MM.1S (cell line): Measurements from ENCODE around the gene NDUFAF2.

Experiments used
- DNase-seq: peaks from one replicate; pipeline ENCODE4 v3.0.0-alpha.2; 2015
- H2AFZ ChIP-seq: fragments of 300-600 bp; sonication (generic); 2 replicates; pipeline ENCODE4 v1.6.0; 2016; ENCODE audit warnings: antibody characterized with exemption, low read length
- H3F3A ChIP-seq: fragments of 300-600 bp; sonication (generic); 2 replicates; pipeline ENCODE4 v1.6.1; 2016; ENCODE audit warnings: mild to moderate bottlenecking, antibody characterized with exemption, low read length, moderate library complexity, mixed read lengths; ENCODE audit not compliant: insufficient read depth
- H3K27ac ChIP-seq: fragments of 300-600 bp; sonication (generic); 2 replicates; pipeline ENCODE4 v1.5.1; 2016; ENCODE audit warnings: mild to moderate bottlenecking, low read length
- H3K27me3 ChIP-seq: fragments of 300-600 bp; sonication (generic); replicated peaks from 2 replicates; pipeline ENCODE4 v1.6.0; 2016; ENCODE audit warnings: low read length; ENCODE audit not compliant: insufficient read depth
- H3K36me3 ChIP-seq: fragments of 300-600 bp; sonication (generic); replicated peaks from 2 replicates; pipeline ENCODE4 v1.6.1; 2016; ENCODE audit warnings: mild to moderate bottlenecking, low read length, mixed read lengths; ENCODE audit not compliant: insufficient read depth
- H3K4me1 ChIP-seq: fragments of 300-600 bp; sonication (generic); 2 replicates; pipeline ENCODE4 v1.6.1; 2016; ENCODE audit warnings: low read length, mixed read lengths
- H3K4me2 ChIP-seq: fragments of 300-600 bp; sonication (generic); 2 replicates; pipeline ENCODE4 v1.6.0; 2016; ENCODE audit warnings: low read depth, low read length
- H3K4me3 ChIP-seq: fragments of 300-600 bp; sonication (generic); 2 replicates; pipeline ENCODE4 v1.5.1; 2016; ENCODE audit warnings: low read length, mixed read lengths
- H3K79me2 ChIP-seq: fragments of 300-600 bp; sonication (generic); 2 replicates; pipeline ENCODE4 v1.6.1; 2016; ENCODE audit warnings: mixed run types, low read length, mixed read lengths
- H3K9ac ChIP-seq: fragments of 300-600 bp; sonication (generic); 2 replicates; pipeline ENCODE4 v1.6.1; 2016; ENCODE audit warnings: low read length, mixed read lengths
- H3K9me2 ChIP-seq: fragments of 300-600 bp; sonication (generic); replicated peaks from 2 replicates; pipeline ENCODE4 v1.6.1; 2016; ENCODE audit warnings: mild to moderate bottlenecking, low read length, mixed read lengths; ENCODE audit not compliant: insufficient read depth
- H3K9me3 ChIP-seq: fragments of 300-600 bp; sonication (generic); replicated peaks from 2 replicates; pipeline ENCODE4 v1.6.1; 2016; ENCODE audit warnings: mild to moderate bottlenecking, low read length, mixed read lengths; ENCODE audit not compliant: insufficient read depth
- H4K20me1 ChIP-seq: fragments of 300-600 bp; sonication (generic); 2 replicates; pipeline ENCODE4 v1.6.1; 2016; ENCODE audit warnings: mild to moderate bottlenecking, low read length, moderate library complexity, mixed read lengths; ENCODE audit not compliant: insufficient read depth
- CTCF ChIP-seq: fragments of 300-600 bp; sonication (generic); IDR thresholded peaks from 2 replicates; pipeline ENCODE4 v1.5.1; 2016; ENCODE audit warnings: antibody characterized with exemption, low read length, mixed read lengths
- EZH2 ChIP-seq: fragments of 300-600 bp; sonication (generic); optimal IDR thresholded peaks from 2 replicates; pipeline ENCODE3; 2017; ENCODE audit warnings: low read depth, mild to moderate bottlenecking, antibody characterized with exemption, low read length, mixed read lengths
- EZH2phosphoT487 ChIP-seq: fragments of 300-600 bp; sonication (generic); IDR thresholded peaks from 2 replicates; pipeline ENCODE4 v1.6.1; 2018; ENCODE audit warnings: antibody characterized with exemption, low read length

NDUFAF2 gene

GRCh38 chr5:61000887-61001286 is 55.9 kb downstream of the NDUFAF2 start:
- no peak overlapping the region for H3K4me2 ChIP-seq
- TF ChIP-seq EZH2phosphoT487: no peak
- TF ChIP-seq CTCF: no peak
- TF ChIP-seq EZH2: no peak
- H3F3A ChIP-seq: no peaks in the 10 kb centered on the region
- no peak overlapping the region for H3K9ac ChIP-seq
- H3K36me3 ChIP-seq: no peaks in the 10 kb centered on the region
- DNase-seq: no peak
- no peaks in the 10 kb centered on the region for H3K79me2 ChIP-seq
- no peaks in the 10 kb centered on the region for H3K9me2 ChIP-seq
- H2AFZ ChIP-seq: no peak overlapping the region
- H3K9me3 ChIP-seq: no peaks in the 10 kb centered on the region
- no peak overlapping the region for H3K27ac ChIP-seq
- H4K20me1 ChIP-seq: no peaks in the 10 kb centered on the region
- H3K4me3 ChIP-seq: no peak overlapping the region
- H3K27me3 ChIP-seq: no peaks in the 10 kb centered on the region
- H3K4me1 ChIP-seq: no peaks in the 10 kb centered on the region

DNA sequence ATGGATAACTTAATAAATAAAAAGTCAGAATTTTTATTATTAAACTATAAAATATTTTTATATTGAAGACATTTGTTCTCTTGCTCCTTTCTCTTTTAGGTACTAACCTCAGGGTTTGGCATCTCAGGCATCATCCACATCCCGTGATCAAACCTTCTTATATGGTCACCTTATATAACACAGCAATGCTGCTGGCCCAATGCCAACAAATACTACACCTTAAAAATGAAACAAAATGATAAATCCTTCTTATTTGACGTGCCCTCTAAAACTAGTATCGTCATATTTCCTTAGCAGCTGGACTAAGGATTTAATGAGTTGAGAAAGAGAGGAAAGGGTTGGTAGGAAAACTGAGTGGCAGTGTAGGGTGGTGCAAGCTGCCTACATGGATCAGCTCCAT is 56.6 kb downstream of the NDUFAF2 start:
- Histone ChIP-seq H3K4me1 (no peaks in the 10 kb centered on the region), H4K20me1 (no peaks in the 10 kb centered on the region), H3K36me3 (no peaks in the 10 kb centered on the region), H3K9ac (no peak overlapping the region), H3K9me3 (no peaks in the 10 kb centered on the region), H3K27ac (no peak overlapping the region), H3K79me2 (no peaks in the 10 kb centered on the region), H3K27me3 (no peaks in the 10 kb centered on the region), H3K4me2 (no peak overlapping the region), H3K9me2 (no peaks in the 10 kb centered on the region), H2AFZ (no peak overlapping the region), H3F3A (no peaks in the 10 kb centered on the region), H3K4me3 (no peak overlapping the region)
- no peak for TF ChIP-seq EZH2phosphoT487
- no peak for TF ChIP-seq EZH2
- no peak for TF ChIP-seq CTCF
- DNase-seq: no peak

- TF ChIP-seq EZH2phosphoT487 (no peak), EZH2 (no peak), CTCF (no peak)
These were observed 57.8 kb downstream of the NDUFAF2 start for GRCh38 chr5:61002611-61003355.

More at GRCh38 chr5:61002611-61003355, 57.8 kb downstream of the NDUFAF2 start:
- no peak overlapping the region for H3K4me3 ChIP-seq
- no peaks in the 10 kb centered on the region for H3K36me3 ChIP-seq
- no peaks in the 10 kb centered on the region for H3K79me2 ChIP-seq
- H2AFZ ChIP-seq: no peak overlapping the region
- no peaks in the 10 kb centered on the region for H3K9me3 ChIP-seq
- no peaks in the 10 kb centered on the region for H4K20me1 ChIP-seq
- no peak overlapping the region for H3K4me2 ChIP-seq
- no peak overlapping the region for H3K9ac ChIP-seq
- no peaks in the 10 kb centered on the region for H3K4me1 ChIP-seq
- no peaks in the 10 kb centered on the region for H3K27me3 ChIP-seq
- no peaks in the 10 kb centered on the region for H3K9me2 ChIP-seq
- DNase-seq: no peak
- H3F3A ChIP-seq: no peaks in the 10 kb centered on the region
- H3K27ac ChIP-seq: no peak overlapping the region
